Psoas muscle (tissue), 8 donors: ENCODE data around the gene APBB3. TPM values are rescaled to one million over a fixed set of nuclear protein-coding genes. Genes with fewer than 3 reads are reported as not detected.
"Not testable (repeated sequence)": the region's sequence is repeated elsewhere in the genome, so short reads cannot be mapped to it uniquely, and the experiment has no call there.

ENCODE experiments used
- ATAC-seq, 4 donors: fragments of 200-7000 bp; cut with Tn5 transposase; one replicate each; pipeline ENCODE4 v1.9.1; 2020; ENCODE audit warnings: moderate library complexity in 3 of 4, mild to moderate bottlenecking in 2 of 4
- DNase-seq, 2 donors: peaks; one replicate each; pipeline ENCODE4 v3.0.0-alpha.2; 2020
- H3K27ac ChIP-seq: fragments of 200-600 bp; one replicate; pipeline ENCODE4 v1.8.0; 2022
- H3K27me3 ChIP-seq, 3 donors: fragments of 200-600 bp in 1 of 3; one replicate each; pipeline versions ENCODE4 v1.6.1 to v1.8.0; 2013 to 2022; ENCODE audit warnings: low read length in 2 of 3, mild to moderate bottlenecking in 2 of 3, moderate library complexity in 1 of 3; ENCODE audit not compliant: insufficient read depth in 3 of 3
- H3K36me3 ChIP-seq, 2 donors: fragments of 200-600 bp in 1 of 2; one replicate each; pipeline versions ENCODE4 v1.6.1 to v1.8.0; 2013 to 2022; ENCODE audit warnings: low read depth in 1 of 2, mild to moderate bottlenecking in 1 of 2, moderate library complexity in 1 of 2; ENCODE audit not compliant: insufficient read depth in 1 of 2
- H3K4me1 ChIP-seq: fragments of 200-600 bp; one replicate; pipeline ENCODE4 v1.8.0; 2022
- H3K4me3 ChIP-seq: fragments of 200-600 bp; one replicate; pipeline ENCODE4 v1.8.0; 2022; ENCODE audit warnings: mild to moderate bottlenecking
- H3K9me3 ChIP-seq: fragments of 200-600 bp; one replicate; pipeline ENCODE4 v1.8.0; 2022
- CTCF ChIP-seq: fragments of 200-600 bp; IDR thresholded peaks from one replicate; pipeline ENCODE4 v1.8.0; 2022; ENCODE audit warnings: antibody characterized with exemption
- WGBS, 3 donors: extraction: QIAGEN DNeasy Blood & Tissue Kit; methylation state at CpG; one replicate each; pipeline versions ENCODE4 v1.1.6 to v1.1.7; 2013; 5-methylcytosine and 5-hydroxymethylcytosine counted together
- intact Hi-C, 2 donors: fragments of 100-400 bp; cut with DNase I; formaldehyde crosslinking; loops; one replicate each; pipeline versions ENCODE4 v1.11.0 to v1.14.2; 2022
- polyA plus RNA-seq, 3 donors: library from polyadenylated mRNA; stranded (reverse); fragments of 200-250 nt; gene quantifications; one replicate each; pipeline ENCODE4 v1.2.3, GENCODE V29; 2013
- total RNA-seq, 4 donors: library from RNA; stranded (reverse); fragmentation: NEBNext Ultra II Directional in 2 of 4; extraction: Animal tissue kit (Norgen Biotek cat#: 25700) in 2 of 4; gene quantifications; one replicate each; pipeline versions ENCODE4 v1.2.1 to v1.2.4, GENCODE V29; 2021 to 2023
- donor health status: healthy with polysubstance abuse.
- donor health status: DM: no; HTN: no; CAD: no; lungs with moderate emphysema.
- donor health status: Bipolar disorder and iron deficiency.
- donor health status: healthy.
- donor health status: DM: yes; HTN: yes; CAD: no.
- donor health status: DM: no; HTN: no; CAD: no.
- donor health status: DM: no; HTN: no; CAD: no.
- donor health status: DM: yes; HTN: yes; CAD: no.

APBB3 gene
- total and polyA plus RNA-seq, 7 donors, result 4.3 to 25.4 (median 9.5) TPM

- ATAC-seq (no peak), DNase-seq (no peak)
- 79 to 86% (median 79%) methylated on average over 6 of the region's 6 CpGs for WGBS, 3 donors
- intact Hi-C loops, result no loop called here
- Histone ChIP-seq H3K9me3 (no peaks in the 10 kb centered on the region), H3K4me3 (no peak overlapping the region), H3K36me3 (no peaks in the 10 kb centered on the region), H3K4me1 (no peaks in the 10 kb centered on the region), H3K27me3 (no peaks in the 10 kb centered on the region), H3K27ac (no peak overlapping the region)
- no peak for TF ChIP-seq CTCF
Measured at GRCh38 chr5:140594169-140594568, 29.8 kb upstream of the APBB3 start.

- H3K36me3 ChIP-seq, H3K4me3 ChIP-seq, ATAC-seq, H3K27me3 ChIP-seq, H3K27ac ChIP-seq, intact Hi-C loops, DNase-seq, H3K9me3 ChIP-seq: not testable (repeated sequence)
- 49 to 68% (median 54%) methylated on average over 7 to 12 of the region's 14 CpGs for WGBS, 3 donors
- peaks cover 11% of the 10 kb centered on the region for H3K4me1 ChIP-seq
Measured at GRCh38 chr5:140593070-140593469, 28.7 kb upstream of the APBB3 start.

- intact Hi-C loops, result no loop called here
- Histone ChIP-seq H3K9me3 (no peaks in the 10 kb centered on the region), H3K27me3 (no peaks in the 10 kb centered on the region), H3K4me3 (no peak overlapping the region), H3K4me1 (peaks cover 11% of the 10 kb centered on the region), H3K36me3 (no peaks in the 10 kb centered on the region), H3K27ac (no peak overlapping the region)
- 68 to 72% (median 69%) methylated on average over 5 of the region's 5 CpGs for WGBS, 3 donors
- ATAC-seq (peak in 1 of 4 donors; percentile 30), DNase-seq (no peak)
- no peak for TF ChIP-seq CTCF
Measured at GRCh38 chr5:140591747-140592372, 27.5 kb upstream of the APBB3 start.

GRCh38 chr5:140590861-140591260, 26.5 kb upstream of the APBB3 start:
- no peak overlapping the region for H3K4me3 ChIP-seq
- H3K4me1 ChIP-seq, result peaks cover 11% of the 10 kb centered on the region

More at GRCh38 chr5:140590861-140591260, 26.5 kb upstream of the APBB3 start:
- H3K36me3 ChIP-seq, result no peaks in the 10 kb centered on the region
- no peak for DNase-seq
- intact Hi-C loops, result no loop called here
- 77 to 87% (median 85%) methylated on average over 7 of the region's 7 CpGs for WGBS, 3 donors
- H3K9me3 ChIP-seq, result no peaks in the 10 kb centered on the region
- TF ChIP-seq CTCF, result no peak
- ATAC-seq, result no peak
- no peaks in the 10 kb centered on the region for H3K27me3 ChIP-seq
- no peak overlapping the region for H3K27ac ChIP-seq
